Measurements from ENCODE around the gene STAB2. TPM values are rescaled to one million over a fixed set of nuclear protein-coding genes. Genes with fewer than 3 reads are reported as not detected.

STAB2 gene
- total RNA-seq, 4 donors from 2014 or later = 0.27 to 6.5 (median 1.2) TPM

- no peaks in the 10 kb centered on the region for H3K4me1 ChIP-seq
- no peaks in the 10 kb centered on the region for H3K27me3 ChIP-seq
- no peak overlapping the region for H3K27ac ChIP-seq
- intact Hi-C loops (cut with DNase I) = no loop called here
- no peaks in the 10 kb centered on the region for H3K9me3 ChIP-seq
- no peak for TF ChIP-seq POLR2A (IDR thresholded peaks at IDR 0.05)
- TF ChIP-seq CTCF (IDR thresholded peaks at IDR 0.05) = no peak
- no peak overlapping the region for H3K4me3 ChIP-seq (replicated peaks in 1 of 3)
- WGBS, 2 donors = 89% methylated on average over 1 of the region's 1 CpG
- DNase-seq = no peak
- H3K36me3 ChIP-seq = no peaks in the 10 kb centered on the region
These were observed 142.4 kb downstream of the STAB2 start for GRCh38 chr12:103729499-103729898.

- Histone ChIP-seq H3K27ac (no peak overlapping the region), H3K36me3 (no peaks in the 10 kb centered on the region), H3K9me3 (no peaks in the 10 kb centered on the region), H3K27me3 (no peaks in the 10 kb centered on the region), H3K4me3 (replicated peaks in 1 of 3) (no peak overlapping the region), H3K4me1 (no peaks in the 10 kb centered on the region)
- no peak for TF ChIP-seq CTCF (IDR thresholded peaks at IDR 0.05)
- no peak for TF ChIP-seq POLR2A (IDR thresholded peaks at IDR 0.05)
- DNase-seq = no peak
- intact Hi-C loops (cut with DNase I) = no loop called here
- WGBS, 2 donors = 98% methylated on average over 1 of the region's 1 CpG
These were observed 144.5 kb downstream of the STAB2 start for GRCh38 chr12:103731539-103731938.

GRCh38 chr12:103734863-103735262 is 147.8 kb downstream of the STAB2 start:
- H3K9me3 ChIP-seq = no peaks in the 10 kb centered on the region

GRCh38 chr12:103735291-103735690 is 148.2 kb downstream of the STAB2 start:
- H3K36me3 ChIP-seq = no peaks in the 10 kb centered on the region
- no peak overlapping the region for H3K27ac ChIP-seq
- no peak for TF ChIP-seq CTCF (IDR thresholded peaks at IDR 0.05)
- TF ChIP-seq POLR2A (IDR thresholded peaks at IDR 0.05) = no peak
- no peak overlapping the region for H3K4me3 ChIP-seq (replicated peaks in 1 of 3)
- intact Hi-C loops (cut with DNase I) = no loop called here
- no peaks in the 10 kb centered on the region for H3K9me3 ChIP-seq
- no peaks in the 10 kb centered on the region for H3K27me3 ChIP-seq
- 90 to 92% methylated on average over 8 of the region's 8 CpGs for WGBS, 2 donors
- DNase-seq = no peak
- H3K4me1 ChIP-seq = no peaks in the 10 kb centered on the region

More at GRCh38 chr12:103734863-103735262, 147.8 kb downstream of the STAB2 start:
- WGBS, 2 donors = 81 to 87% methylated on average over 2 of the region's 2 CpGs
- Histone ChIP-seq H3K36me3 (no peaks in the 10 kb centered on the region), H3K4me1 (no peaks in the 10 kb centered on the region), H3K4me3 (replicated peaks in 1 of 3) (no peak overlapping the region), H3K27me3 (no peaks in the 10 kb centered on the region), H3K27ac (no peak overlapping the region)
- no peak for DNase-seq
- intact Hi-C loops (cut with DNase I) = no loop called here
- TF ChIP-seq POLR2A (IDR thresholded peaks at IDR 0.05) = no peak
- TF ChIP-seq CTCF (IDR thresholded peaks at IDR 0.05) = no peak

GRCh38 chr12:103736572-103736971 is 149.5 kb downstream of the STAB2 start:
- Histone ChIP-seq H3K4me1 (no peaks in the 10 kb centered on the region), H3K27me3 (no peaks in the 10 kb centered on the region), H3K27ac (no peak overlapping the region), H3K36me3 (no peaks in the 10 kb centered on the region), H3K9me3 (no peaks in the 10 kb centered on the region), H3K4me3 (replicated peaks in 1 of 3) (no peak overlapping the region)
- no peak for TF ChIP-seq POLR2A (IDR thresholded peaks at IDR 0.05)
- no peak for TF ChIP-seq CTCF (IDR thresholded peaks at IDR 0.05)
- DNase-seq = no peak
- intact Hi-C loops (cut with DNase I) = no loop called here
- WGBS, 2 donors = 90 to 96% methylated on average over 1 of the region's 1 CpG

Measured in thyroid gland (tissue), 4 donors.